Raji (cell line): Measurements from ENCODE around the gene BPIFB4.

Experiments
- POLR2A ChIP-seq: IDR thresholded peaks from 2 replicates; pipeline ENCODE4 v1.6.1; 2011; ENCODE audit warnings: low read depth, low read length, control low read depth; ENCODE audit not compliant: insufficient read depth

Gene BPIFB4

GRCh38 chr20:33099843-33100538 lies 20.5 kb downstream of the BPIFB4 start:
- no peak for TF ChIP-seq POLR2A

GRCh38 chr20:33103556-33103955 lies 24.1 kb downstream of the BPIFB4 start:
- TF ChIP-seq POLR2A: no peak

GRCh38 chr20:33104336-33104735 lies 24.9 kb downstream of the BPIFB4 start:
- no peak for TF ChIP-seq POLR2A

GRCh38 chr20:33105316-33105924 lies 26.0 kb downstream of the BPIFB4 start:
- TF ChIP-seq POLR2A: no peak

GRCh38 chr20:33108661-33109060 lies 29.2 kb downstream of the BPIFB4 start:
- no peak for TF ChIP-seq POLR2A

- TF ChIP-seq POLR2A: no peak
These were observed 30.8 kb downstream of the BPIFB4 start for GRCh38 chr20:33110147-33110825.

GRCh38 chr20:33111306-33111705 lies 31.9 kb downstream of the BPIFB4 start:
- no peak for TF ChIP-seq POLR2A

- no peak for TF ChIP-seq POLR2A
These were observed 33.3 kb downstream of the BPIFB4 start for GRCh38 chr20:33112547-33113386.

GRCh38 chr20:33113387-33113908 lies 34.0 kb downstream of the BPIFB4 start:
- no peak for TF ChIP-seq POLR2A

- no peak for TF ChIP-seq POLR2A
These were observed 40.6 kb downstream of the BPIFB4 start for GRCh38 chr20:33119725-33120720.

- no peak for TF ChIP-seq POLR2A
These were observed 41.5 kb downstream of the BPIFB4 start for GRCh38 chr20:33120934-33121333.

- no peak for TF ChIP-seq POLR2A
These were observed 44.8 kb downstream of the BPIFB4 start for GRCh38 chr20:33124261-33124660.

GRCh38 chr20:33124994-33125393 lies 45.6 kb downstream of the BPIFB4 start:
- no peak for TF ChIP-seq POLR2A

GRCh38 chr20:33125983-33126382 lies 46.5 kb downstream of the BPIFB4 start:
- TF ChIP-seq POLR2A: no peak

GRCh38 chr20:33127422-33128097 lies 48.1 kb downstream of the BPIFB4 start:
- TF ChIP-seq POLR2A: no peak
